IPS DF 6.9 (cell line): ENCODE results near the gene GTPBP10.
"Not testable (repeated sequence)": the region's sequence is repeated elsewhere in the genome, so short reads cannot be mapped to it uniquely, and the experiment has no call there.

ENCODE experiments used
- DNase-seq: peaks from one replicate; pipeline ENCODE4 v3.0.0-alpha.2; 2013; ENCODE audit warnings: low read depth, low spot score
- H3K27ac ChIP-seq: one replicate; pipeline ENCODE4 v1.5.1; 2013; ENCODE audit warnings: low read length, control low read depth
- H3K27me3 ChIP-seq: 2 replicates; pipeline ENCODE4 v1.6.1; 2013; ENCODE audit warnings: mild to moderate bottlenecking, low read length; ENCODE audit not compliant: control insufficient read depth, insufficient read depth
- H3K36me3 ChIP-seq: 2 replicates; pipeline ENCODE4 v1.6.1; 2013; ENCODE audit warnings: low read length; ENCODE audit not compliant: control insufficient read depth, insufficient read depth
- H3K4me1 ChIP-seq: 2 replicates; pipeline ENCODE4 v1.6.1; 2013; ENCODE audit warnings: low read length; ENCODE audit not compliant: control insufficient read depth, insufficient read depth
- H3K4me3 ChIP-seq: 2 replicates; pipeline ENCODE4 v1.5.1; 2013; ENCODE audit warnings: mild to moderate bottlenecking, low read length
- H3K9me3 ChIP-seq: 2 replicates; pipeline ENCODE4 v1.6.1; 2013; ENCODE audit warnings: low read length, inconsistent platforms; ENCODE audit not compliant: control insufficient read depth, insufficient read depth
- WGBS: extraction: QIAGEN DNeasy Blood & Tissue Kit; methylation state at CpG from one replicate; pipeline ENCODE4 v1.1.7; 2013; ENCODE audit warnings: mixed read lengths, missing lambda C conversion rate; ENCODE audit not compliant: insufficient read length, insufficient coverage; 5-methylcytosine and 5-hydroxymethylcytosine counted together

Gene GTPBP10

DNA sequence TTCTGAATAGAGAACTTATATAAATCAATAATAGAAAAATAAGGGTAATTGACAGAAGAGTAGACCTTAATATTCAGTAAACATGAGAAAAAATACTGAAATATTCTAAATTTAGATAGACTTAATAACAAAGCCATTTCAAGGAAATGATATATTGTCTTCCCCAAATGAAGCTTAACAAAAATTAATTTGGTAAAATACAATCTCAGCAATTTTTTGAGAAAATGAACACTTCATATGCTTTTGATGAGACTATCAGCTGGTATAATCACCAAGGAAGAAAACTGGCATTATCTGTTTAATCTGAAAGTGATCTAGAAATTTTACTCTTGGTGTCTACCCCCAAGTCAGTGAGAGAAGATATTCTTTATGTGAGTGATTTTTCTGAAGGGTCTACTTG lies 23.7 kb upstream of the GTPBP10 start:
- Histone ChIP-seq H3K27me3 (peaks cover 25% of the 10 kb centered on the region), H3K27ac (no peak overlapping the region), H3K36me3 (no peaks in the 10 kb centered on the region), H3K4me1 (no peaks in the 10 kb centered on the region), H3K9me3 (no peaks in the 10 kb centered on the region), H3K4me3 (no peak overlapping the region)
- DNase-seq = no peak

DNA sequence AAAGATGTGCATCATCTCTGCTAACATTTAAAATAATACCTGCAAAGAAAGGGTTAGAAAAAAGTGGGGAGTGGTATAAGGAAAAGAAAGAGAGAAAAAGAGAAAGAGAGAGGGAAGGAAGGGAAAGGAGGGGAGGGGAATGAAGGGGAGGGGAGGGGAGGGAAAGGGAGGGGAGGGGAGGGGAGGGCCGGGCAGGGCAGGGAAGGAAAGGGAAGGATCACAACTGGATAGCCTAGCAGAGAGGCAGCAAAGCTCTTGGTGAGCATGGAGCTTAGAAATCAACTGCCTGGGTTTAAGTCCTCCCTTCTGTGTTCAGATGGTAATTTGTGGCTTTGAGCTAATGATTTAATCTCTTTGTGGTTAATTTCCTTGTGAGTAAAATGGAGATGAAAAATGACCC lies 20.0 kb upstream of the GTPBP10 start:
- no peak overlapping the region for H3K4me3 ChIP-seq
- H3K27me3 ChIP-seq = peaks cover 9% of the 10 kb centered on the region
- WGBS = no CpG with 5 or more reads among the region's 1 CpG
- no peaks in the 10 kb centered on the region for H3K9me3 ChIP-seq
- no peak overlapping the region for H3K27ac ChIP-seq
- DNase-seq = no peak
- no peaks in the 10 kb centered on the region for H3K4me1 ChIP-seq
- H3K36me3 ChIP-seq = no peaks in the 10 kb centered on the region

DNA sequence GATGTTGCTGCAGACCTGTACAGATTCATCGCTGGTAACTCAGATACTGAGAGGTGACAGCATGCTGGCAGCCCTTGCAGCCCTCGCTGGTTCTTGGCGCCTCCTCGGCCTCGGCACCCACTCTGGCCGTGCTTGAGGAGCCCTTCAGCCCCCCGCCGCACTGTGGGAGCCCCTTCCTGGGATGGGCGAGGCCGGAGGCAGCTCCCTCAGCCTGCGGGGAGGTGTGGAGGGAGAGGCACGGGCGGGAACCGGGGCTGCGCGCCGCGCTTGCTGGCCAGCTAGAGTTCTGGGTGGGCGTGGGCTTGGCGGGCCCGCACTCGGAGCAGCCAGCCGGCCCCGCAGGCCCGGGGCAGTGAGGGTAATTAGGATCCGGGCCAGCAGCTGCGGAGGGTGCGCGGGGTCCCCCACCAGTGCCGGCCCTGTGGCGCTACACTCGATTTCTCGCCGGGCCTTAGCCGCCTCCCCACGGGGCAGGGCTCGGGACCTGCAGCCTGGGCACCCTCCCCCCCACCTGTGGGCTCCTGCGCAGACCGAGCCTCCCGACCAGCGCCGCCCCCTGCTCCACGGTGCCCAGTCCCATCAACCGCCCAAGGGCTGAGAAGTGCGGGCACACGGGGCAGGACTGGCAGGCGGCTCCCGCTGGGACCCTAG lies 12.2 kb upstream of the GTPBP10 start:
- Histone ChIP-seq H3K27me3 (no peaks in the 10 kb centered on the region), H3K4me1 (no peaks in the 10 kb centered on the region), H3K9me3 (no peaks in the 10 kb centered on the region), H3K36me3 (no peaks in the 10 kb centered on the region), H3K4me3 (no peak overlapping the region), H3K27ac (no peak overlapping the region)
- no CpG with 5 or more reads among the region's 48 CpGs for WGBS
- DNase-seq = no peak

DNA sequence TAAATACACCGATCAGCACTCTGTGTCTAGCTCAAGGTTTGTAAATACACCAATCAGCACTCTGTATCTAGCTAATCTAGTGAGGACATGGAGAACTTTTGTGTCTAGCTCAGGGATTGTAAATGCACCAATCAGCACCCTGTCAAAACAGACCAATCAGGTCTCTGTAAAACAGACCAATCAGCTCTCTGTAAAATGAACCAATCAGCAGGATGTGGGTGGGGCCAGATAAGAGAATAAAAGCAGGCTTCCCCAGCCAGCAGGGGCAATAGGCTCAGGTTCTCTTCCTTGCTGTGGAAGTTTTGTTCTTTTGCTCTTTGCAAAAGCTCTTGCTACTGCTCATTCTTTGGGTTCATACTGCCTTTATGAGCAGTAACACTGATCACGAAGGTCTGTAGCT lies 11.6 kb upstream of the GTPBP10 start:
- H3K9me3 ChIP-seq, H3K4me1 ChIP-seq, H3K36me3 ChIP-seq, DNase-seq, H3K27me3 ChIP-seq, H3K4me3 ChIP-seq, H3K27ac ChIP-seq: not testable (repeated sequence)
- WGBS = no CpG with 5 or more reads among the region's 2 CpGs

DNA sequence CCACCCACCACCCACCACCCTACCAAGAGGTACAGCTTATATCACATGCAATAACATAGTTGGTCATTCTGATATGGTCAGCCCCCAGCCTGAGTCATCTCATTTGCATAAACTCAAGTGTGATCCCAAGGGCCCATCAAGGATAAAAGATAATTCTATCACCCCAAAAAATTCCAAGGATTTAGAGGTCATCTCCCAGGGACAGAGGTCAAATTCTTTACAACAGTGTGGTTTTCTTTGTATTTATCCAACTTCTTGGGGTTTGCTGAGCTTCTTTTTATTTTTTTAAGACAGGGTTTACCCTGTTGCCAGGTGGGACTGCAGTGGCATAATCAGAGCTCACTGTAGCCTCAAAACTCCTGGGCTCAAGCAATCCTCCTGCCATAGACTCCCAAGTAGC lies 9.4 kb upstream of the GTPBP10 start:
- no peaks in the 10 kb centered on the region for H3K27me3 ChIP-seq
- H3K36me3 ChIP-seq = no peaks in the 10 kb centered on the region
- no peak for DNase-seq
- no peaks in the 10 kb centered on the region for H3K9me3 ChIP-seq
- no peak overlapping the region for H3K27ac ChIP-seq
- H3K4me3 ChIP-seq = no peak overlapping the region
- H3K4me1 ChIP-seq = no peaks in the 10 kb centered on the region

DNA sequence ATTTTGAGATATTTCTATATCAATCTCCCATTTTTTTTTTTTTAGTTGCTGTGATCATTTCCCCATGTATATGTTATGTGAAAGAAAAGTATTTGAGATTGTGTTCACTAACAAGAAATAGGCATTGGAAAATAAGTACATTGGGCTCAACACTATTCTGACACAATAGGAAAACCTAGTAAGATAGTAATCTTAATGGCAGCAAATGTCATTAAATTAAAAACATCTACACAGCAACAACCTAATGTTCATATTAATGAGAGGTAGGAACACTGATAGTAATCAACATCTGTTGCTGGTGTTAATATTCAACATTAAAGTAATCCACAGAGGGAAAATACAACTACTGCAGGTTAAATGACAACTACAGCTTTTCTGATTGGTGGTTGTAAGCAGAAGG lies 1.5 kb upstream of the GTPBP10 start:
- Histone ChIP-seq H3K27ac (no peak overlapping the region), H3K36me3 (no peaks in the 10 kb centered on the region), H3K4me3 (no peak overlapping the region), H3K4me1 (no peaks in the 10 kb centered on the region), H3K27me3 (no peaks in the 10 kb centered on the region), H3K9me3 (no peaks in the 10 kb centered on the region)
- DNase-seq = no peak

DNA sequence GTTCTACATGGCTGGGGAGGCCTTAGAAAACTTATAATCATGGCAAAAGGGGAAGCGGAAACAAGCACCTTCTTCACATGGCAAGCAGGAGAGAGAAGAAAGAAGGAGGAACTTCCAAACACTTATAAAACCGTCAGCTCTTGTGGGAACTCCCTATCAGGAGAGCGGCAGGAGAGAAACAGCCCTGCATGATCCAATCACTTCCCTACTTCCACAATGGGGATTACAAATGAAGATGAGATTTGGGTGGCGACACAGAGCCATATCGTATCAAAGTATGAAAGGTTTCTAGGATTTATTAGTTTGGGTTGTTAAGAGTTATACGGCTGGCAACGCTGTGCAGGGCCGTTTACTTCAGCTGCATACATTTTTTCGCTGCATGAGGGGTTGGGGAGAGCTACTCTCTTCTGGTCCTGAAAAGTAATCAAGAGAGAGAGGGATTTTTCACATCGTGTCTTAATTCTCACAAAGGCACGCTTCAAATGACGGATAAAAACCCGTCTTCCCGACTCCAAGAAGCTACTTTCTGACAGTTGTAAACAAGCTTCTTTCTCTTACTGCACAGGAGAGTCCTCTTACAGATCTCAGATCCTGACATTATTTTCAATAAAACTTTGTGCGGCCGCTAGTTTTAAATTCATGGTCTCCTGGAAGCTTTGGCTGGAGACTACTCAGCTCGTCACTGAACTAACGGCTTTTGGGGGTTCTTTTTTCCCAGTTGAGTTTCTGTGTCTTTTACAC lies 751 bp upstream of the GTPBP10 start:
- WGBS = no CpG with 5 or more reads among the region's 18 CpGs
- H3K4me3 ChIP-seq = peak overlapping the region; percentile 83; the same call in 1 of the 2 replicates
- no peak overlapping the region for H3K27ac ChIP-seq
- no peaks in the 10 kb centered on the region for H3K4me1 ChIP-seq
- no peaks in the 10 kb centered on the region for H3K27me3 ChIP-seq
- no peak for DNase-seq
- H3K36me3 ChIP-seq = no peaks in the 10 kb centered on the region
- H3K9me3 ChIP-seq = no peaks in the 10 kb centered on the region

DNA sequence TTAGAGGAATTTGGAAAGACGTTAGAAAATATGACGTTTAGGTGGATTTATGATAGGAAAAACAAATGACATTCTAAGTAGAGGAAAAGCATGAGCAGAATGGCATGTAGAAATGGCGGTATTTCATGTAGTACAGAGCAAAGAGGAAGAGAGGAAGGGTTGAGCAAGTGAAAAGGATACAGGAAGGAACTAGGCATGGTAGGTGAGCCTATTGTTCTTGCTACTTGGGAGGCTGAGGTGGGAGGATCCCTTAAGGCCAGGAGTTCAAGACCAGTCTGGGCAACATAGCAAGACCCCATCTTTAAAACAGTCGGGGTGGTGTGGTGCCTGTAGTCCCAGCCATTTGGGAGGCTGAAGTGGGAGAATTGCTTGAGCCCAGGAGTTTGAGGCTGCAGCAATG lies 1.2 kb downstream of the GTPBP10 start:
- Histone ChIP-seq H3K4me1 (no peaks in the 10 kb centered on the region), H3K4me3 (no peak overlapping the region), H3K9me3 (no peaks in the 10 kb centered on the region), H3K27ac (no peak overlapping the region), H3K36me3 (no peaks in the 10 kb centered on the region), H3K27me3 (no peaks in the 10 kb centered on the region)
- WGBS = 100% methylated on average over 2 of the region's 4 CpGs
- no peak for DNase-seq

DNA sequence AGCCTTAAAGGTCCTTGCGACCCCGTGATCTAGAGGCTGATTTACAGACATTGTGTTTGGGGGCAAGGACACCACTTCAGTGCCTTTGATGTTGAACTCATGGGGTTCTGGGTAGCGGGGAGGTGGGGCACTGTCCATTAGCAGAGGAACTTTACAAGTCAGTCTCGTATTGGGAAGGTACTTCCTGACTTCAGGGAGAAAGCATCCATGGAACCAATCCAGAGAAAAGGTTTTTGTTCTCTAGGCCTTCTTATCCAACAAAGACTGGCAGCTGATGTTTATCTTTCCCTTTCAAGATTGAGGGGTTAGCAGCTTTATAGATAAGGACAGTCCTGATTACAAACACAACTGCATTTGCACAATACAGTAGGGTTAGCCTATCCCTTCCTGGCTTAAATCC lies 2.8 kb downstream of the GTPBP10 start:
- no CpG with 5 or more reads among the region's 4 CpGs for WGBS
- Histone ChIP-seq H3K9me3 (no peaks in the 10 kb centered on the region), H3K27ac (no peak overlapping the region), H3K4me3 (no peak overlapping the region), H3K27me3 (no peaks in the 10 kb centered on the region), H3K36me3 (no peaks in the 10 kb centered on the region), H3K4me1 (no peaks in the 10 kb centered on the region)
- no peak for DNase-seq

DNA sequence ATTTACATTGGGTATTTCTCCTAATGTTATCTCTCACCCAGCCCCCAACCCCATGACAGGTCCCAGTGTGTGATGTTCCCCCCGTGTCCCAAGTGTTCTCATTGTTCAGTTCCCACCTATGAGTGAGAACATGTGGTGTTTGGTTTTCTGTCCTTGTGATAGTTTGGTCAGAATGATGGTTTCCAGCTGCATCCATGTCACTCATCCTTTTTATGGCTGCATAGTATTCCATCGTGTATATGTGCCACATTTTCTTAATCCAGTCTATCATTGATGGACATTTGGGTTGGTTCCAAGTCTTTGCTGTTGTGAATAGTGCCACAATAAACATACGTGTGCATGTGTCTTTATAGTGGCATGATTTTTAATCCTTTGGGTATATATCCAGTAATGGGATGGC lies 3.5 kb downstream of the GTPBP10 start:
- H3K4me1 ChIP-seq, H3K27ac ChIP-seq, H3K9me3 ChIP-seq, H3K36me3 ChIP-seq, H3K27me3 ChIP-seq, H3K4me3 ChIP-seq, DNase-seq: not testable (repeated sequence)
- no CpG with 5 or more reads among the region's 3 CpGs for WGBS

DNA sequence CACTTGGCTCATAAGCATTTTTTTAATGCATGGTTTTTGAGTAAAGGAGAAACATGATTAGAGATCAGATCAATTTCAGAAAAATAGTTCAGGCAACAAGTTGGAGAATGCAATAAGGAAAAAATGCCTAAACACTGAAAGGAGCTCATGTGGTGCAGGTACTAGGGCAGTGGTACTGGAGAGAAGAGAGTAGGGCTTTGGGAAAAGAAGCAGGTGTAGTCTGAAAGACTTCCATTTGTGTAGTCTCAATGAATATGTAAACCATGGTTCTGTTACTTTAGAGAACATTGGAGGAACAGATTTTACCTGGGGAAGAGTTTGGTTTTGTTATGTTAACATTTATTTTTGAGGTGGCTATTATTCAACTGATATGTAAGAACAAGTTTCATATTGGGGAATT lies 5.5 kb downstream of the GTPBP10 start:
- Histone ChIP-seq H3K9me3 (no peaks in the 10 kb centered on the region), H3K4me1 (no peaks in the 10 kb centered on the region), H3K27ac (no peak overlapping the region), H3K36me3 (no peaks in the 10 kb centered on the region), H3K4me3 (no peak overlapping the region), H3K27me3 (no peaks in the 10 kb centered on the region)
- no peak for DNase-seq
